Measurements from ENCODE around the gene UBL4B. TPM values are rescaled to one million over a fixed set of nuclear protein-coding genes. Genes with fewer than 3 reads are reported as not detected.

The UBL4B gene
- total and polyA plus RNA-seq, 9 of the 15 experiments (the other 6 are each of a cell fraction or from before 2014, with no cell fraction given): not detected

DNA sequence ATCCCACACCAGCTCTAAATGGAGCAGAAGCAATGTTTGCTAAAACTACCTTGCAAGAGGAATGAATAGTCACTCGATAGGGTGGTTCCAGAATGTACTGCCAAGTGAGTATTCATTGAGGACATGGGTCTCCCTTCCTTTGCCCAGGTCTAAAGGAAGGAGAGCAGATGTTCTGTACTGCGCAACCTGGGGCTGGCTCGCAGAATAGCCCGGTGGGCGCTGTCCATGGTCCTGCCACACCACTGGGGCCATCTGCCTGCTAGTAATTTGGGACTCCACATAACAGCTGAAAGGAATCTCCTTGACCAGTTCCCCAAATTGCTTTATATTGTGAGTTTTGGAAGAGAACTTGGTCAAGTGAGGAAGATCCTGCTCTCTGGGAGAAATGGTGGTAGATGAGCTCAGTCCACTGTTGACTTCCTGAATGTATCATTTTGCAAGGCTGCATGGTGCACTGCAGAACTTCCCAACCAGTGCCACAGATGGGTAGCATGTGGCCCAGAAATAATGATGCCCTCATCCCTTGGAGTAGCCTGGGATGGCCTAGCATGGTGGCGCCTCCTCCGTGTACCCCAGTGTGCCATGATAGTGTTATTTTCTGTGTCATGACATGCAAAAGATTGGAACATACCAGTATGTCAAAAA, 43.8 kb downstream of the UBL4B start (continued):
- TF ChIP-seq, protein P1, sequence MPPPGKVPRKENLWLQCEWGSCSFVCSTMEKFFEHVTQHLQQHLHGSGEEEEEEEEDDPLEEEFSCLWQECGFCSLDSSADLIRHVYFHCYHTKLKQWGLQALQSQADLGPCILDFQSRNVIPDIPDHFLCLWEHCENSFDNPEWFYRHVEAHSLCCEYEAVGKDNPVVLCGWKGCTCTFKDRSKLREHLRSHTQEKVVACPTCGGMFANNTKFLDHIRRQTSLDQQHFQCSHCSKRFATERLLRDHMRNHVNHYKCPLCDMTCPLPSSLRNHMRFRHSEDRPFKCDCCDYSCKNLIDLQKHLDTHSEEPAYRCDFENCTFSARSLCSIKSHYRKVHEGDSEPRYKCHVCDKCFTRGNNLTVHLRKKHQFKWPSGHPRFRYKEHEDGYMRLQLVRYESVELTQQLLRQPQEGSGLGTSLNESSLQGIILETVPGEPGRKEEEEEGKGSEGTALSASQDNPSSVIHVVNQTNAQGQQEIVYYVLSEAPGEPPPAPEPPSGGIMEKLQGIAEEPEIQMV (tag; conservative IDR thresholded peaks at IDR 0.05; ENCODE audit: low read depth): peak; percentile 47; the same call in 1 of the 2 replicates
- TF ChIP-seq SIN3A (IDR thresholded peaks at IDR 0.05; ENCODE audit: borderline replicate concordance in 2 of 2, control insufficient read depth in 1 of 2, low read depth in 2 of 2, low read length in 2 of 2) (peak in 1 of 2 experiments; percentile 56; a peak in 1 of 4 replicates), HNRNPH1 (optimal IDR thresholded peaks at IDR 0.05; ENCODE audit: low read depth, low read length) (no peak), NRF1 (conservative IDR thresholded peaks at IDR 0.05 in 1 of 2, IDR thresholded peaks at IDR 0.05 in 1 of 2) (peak; percentile 27 to 44; a peak in 3 of 4 replicates), ZNF263 (CRISPR knock-in tag; IDR thresholded peaks at IDR 0.05; ENCODE audit: borderline replicate concordance) (peak; percentile 49; the same call in 1 of the 2 replicates), GABPB1 (CRISPR knock-in tag; IDR thresholded peaks at IDR 0.05) (peak; percentile 49; the same call in 1 of the 2 replicates), NCOR1 (IDR thresholded peaks at IDR 0.05) (no peak), JUNB (CRISPR knock-in tag; conservative IDR thresholded peaks at IDR 0.05) (no peak), ZKSCAN1 (IDR thresholded peaks at IDR 0.05; ENCODE audit: low read depth, low read length) (no peak), CSDE1 (IDR thresholded peaks at IDR 0.05) (no peak), TFAP4 (CRISPR knock-in tag; IDR thresholded peaks at IDR 0.05; ENCODE audit: borderline replicate concordance) (peak; percentile 69; the same call in 1 of the 2 replicates), PRMT5 (CRISPR knock-in tag; IDR thresholded peaks at IDR 0.05) (peak; percentile 94), CEBPB (tag; IDR thresholded peaks at IDR 0.05) (peak; percentile 41; the same call in 1 of the 2 replicates)
- TF ChIP-seq, protein P2, sequence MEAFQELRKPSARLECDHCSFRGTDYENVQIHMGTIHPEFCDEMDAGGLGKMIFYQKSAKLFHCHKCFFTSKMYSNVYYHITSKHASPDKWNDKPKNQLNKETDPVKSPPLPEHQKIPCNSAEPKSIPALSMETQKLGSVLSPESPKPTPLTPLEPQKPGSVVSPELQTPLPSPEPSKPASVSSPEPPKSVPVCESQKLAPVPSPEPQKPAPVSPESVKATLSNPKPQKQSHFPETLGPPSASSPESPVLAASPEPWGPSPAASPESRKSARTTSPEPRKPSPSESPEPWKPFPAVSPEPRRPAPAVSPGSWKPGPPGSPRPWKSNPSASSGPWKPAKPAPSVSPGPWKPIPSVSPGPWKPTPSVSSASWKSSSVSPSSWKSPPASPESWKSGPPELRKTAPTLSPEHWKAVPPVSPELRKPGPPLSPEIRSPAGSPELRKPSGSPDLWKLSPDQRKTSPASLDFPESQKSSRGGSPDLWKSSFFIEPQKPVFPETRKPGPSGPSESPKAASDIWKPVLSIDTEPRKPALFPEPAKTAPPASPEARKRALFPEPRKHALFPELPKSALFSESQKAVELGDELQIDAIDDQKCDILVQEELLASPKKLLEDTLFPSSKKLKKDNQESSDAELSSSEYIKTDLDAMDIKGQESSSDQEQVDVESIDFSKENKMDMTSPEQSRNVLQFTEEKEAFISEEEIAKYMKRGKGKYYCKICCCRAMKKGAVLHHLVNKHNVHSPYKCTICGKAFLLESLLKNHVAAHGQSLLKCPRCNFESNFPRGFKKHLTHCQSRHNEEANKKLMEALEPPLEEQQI (IDR thresholded peaks at IDR 0.05): 0 out of 2 replicates have a peak, but pooled peaks have one; percentile 58
- TF ChIP-seq, protein P3, sequence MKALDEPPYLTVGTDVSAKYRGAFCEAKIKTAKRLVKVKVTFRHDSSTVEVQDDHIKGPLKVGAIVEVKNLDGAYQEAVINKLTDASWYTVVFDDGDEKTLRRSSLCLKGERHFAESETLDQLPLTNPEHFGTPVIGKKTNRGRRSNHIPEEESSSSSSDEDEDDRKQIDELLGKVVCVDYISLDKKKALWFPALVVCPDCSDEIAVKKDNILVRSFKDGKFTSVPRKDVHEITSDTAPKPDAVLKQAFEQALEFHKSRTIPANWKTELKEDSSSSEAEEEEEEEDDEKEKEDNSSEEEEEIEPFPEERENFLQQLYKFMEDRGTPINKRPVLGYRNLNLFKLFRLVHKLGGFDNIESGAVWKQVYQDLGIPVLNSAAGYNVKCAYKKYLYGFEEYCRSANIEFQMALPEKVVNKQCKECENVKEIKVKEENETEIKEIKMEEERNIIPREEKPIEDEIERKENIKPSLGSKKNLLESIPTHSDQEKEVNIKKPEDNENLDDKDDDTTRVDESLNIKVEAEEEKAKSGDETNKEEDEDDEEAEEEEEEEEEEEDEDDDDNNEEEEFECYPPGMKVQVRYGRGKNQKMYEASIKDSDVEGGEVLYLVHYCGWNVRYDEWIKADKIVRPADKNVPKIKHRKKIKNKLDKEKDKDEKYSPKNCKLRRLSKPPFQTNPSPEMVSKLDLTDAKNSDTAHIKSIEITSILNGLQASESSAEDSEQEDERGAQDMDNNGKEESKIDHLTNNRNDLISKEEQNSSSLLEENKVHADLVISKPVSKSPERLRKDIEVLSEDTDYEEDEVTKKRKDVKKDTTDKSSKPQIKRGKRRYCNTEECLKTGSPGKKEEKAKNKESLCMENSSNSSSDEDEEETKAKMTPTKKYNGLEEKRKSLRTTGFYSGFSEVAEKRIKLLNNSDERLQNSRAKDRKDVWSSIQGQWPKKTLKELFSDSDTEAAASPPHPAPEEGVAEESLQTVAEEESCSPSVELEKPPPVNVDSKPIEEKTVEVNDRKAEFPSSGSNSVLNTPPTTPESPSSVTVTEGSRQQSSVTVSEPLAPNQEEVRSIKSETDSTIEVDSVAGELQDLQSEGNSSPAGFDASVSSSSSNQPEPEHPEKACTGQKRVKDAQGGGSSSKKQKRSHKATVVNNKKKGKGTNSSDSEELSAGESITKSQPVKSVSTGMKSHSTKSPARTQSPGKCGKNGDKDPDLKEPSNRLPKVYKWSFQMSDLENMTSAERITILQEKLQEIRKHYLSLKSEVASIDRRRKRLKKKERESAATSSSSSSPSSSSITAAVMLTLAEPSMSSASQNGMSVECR (CRISPR knock-in tag; IDR thresholded peaks at IDR 0.05): peak; percentile 26; the same call in 1 of the 2 replicates
